Natural killer cell (primary cell): ENCODE measurements around the gene RFX7. TPM values are rescaled to one million over a fixed set of nuclear protein-coding genes. Genes with fewer than 3 reads are reported as not detected.

Source experiments
- ATAC-seq, 3 donors: fragments of 150-1000 bp in 2 of 3; fragments of 200-7000 bp in 1 of 3; cut with Tn5 transposase; 1 replicate in 1 of 3; 2 replicates in 2 of 3; pipeline ENCODE4 v1.10.0; 2021; ENCODE audit warnings: mild to moderate bottlenecking in 2 of 3, moderate library complexity in 2 of 3
- DNase-seq, 2 donors: peaks; one replicate each; pipeline versions ENCODE4 v3.0.0 to v3.0.0-alpha.2; 2013 to 2021; ENCODE audit warnings: mixed read lengths in 1 of 2
- H3K27ac ChIP-seq: one replicate; pipeline ENCODE4 v1.5.1; 2013; ENCODE audit warnings: mild to moderate bottlenecking, low read length
- H3K27me3 ChIP-seq: one replicate; pipeline ENCODE4 v1.6.1; 2013; ENCODE audit warnings: low read length; ENCODE audit not compliant: control insufficient read depth, insufficient read depth
- H3K36me3 ChIP-seq: one replicate; pipeline ENCODE4 v1.6.1; 2013; ENCODE audit warnings: low read length; ENCODE audit not compliant: control insufficient read depth, insufficient read depth
- H3K4me1 ChIP-seq: one replicate; pipeline ENCODE4 v1.6.1; 2013; ENCODE audit warnings: low read length; ENCODE audit not compliant: control insufficient read depth, insufficient read depth
- H3K4me3 ChIP-seq: one replicate; pipeline ENCODE4 v1.5.1; 2013; ENCODE audit warnings: low read length
- H3K9me3 ChIP-seq: one replicate; pipeline ENCODE4 v1.6.1; 2013; ENCODE audit warnings: low read length; ENCODE audit not compliant: control insufficient read depth, insufficient read depth
- H3K27ac Mint-ChIP-seq, 2 donors: one replicate each; pipeline ENCODE4 v1.8.0; 2022; ENCODE audit warnings: mild to moderate bottlenecking in 2 of 2, mixed read lengths in 2 of 2, moderate library complexity in 1 of 2
- H3K27me3 Mint-ChIP-seq, 2 donors: one replicate each; pipeline ENCODE4 v1.8.0; 2022; ENCODE audit warnings: low read depth in 2 of 2, mixed read lengths in 2 of 2
- H3K36me3 Mint-ChIP-seq: one replicate; pipeline ENCODE4 v1.8.0; 2022; ENCODE audit warnings: mixed read lengths
- H3K4me1 Mint-ChIP-seq, 2 donors: one replicate each; pipeline ENCODE4 v1.8.0; 2022; ENCODE audit warnings: mixed read lengths in 2 of 2
- H3K4me3 Mint-ChIP-seq: one replicate; pipeline ENCODE4 v1.8.0; 2022; ENCODE audit warnings: mild to moderate bottlenecking, moderate library complexity, mixed read lengths
- H3K9me3 Mint-ChIP-seq, 2 donors: one replicate each; pipeline ENCODE4 v1.8.0; 2022; ENCODE audit warnings: mixed read lengths in 2 of 2
- CTCF ChIP-seq: fragments of 200-600 bp; IDR thresholded peaks from one replicate; pipeline ENCODE4 v1.8.0; 2022; ENCODE audit warnings: antibody characterized with exemption
- WGBS: methylation state at CpG from one replicate; pipeline ENCODE4 v1.1.7; 2013; ENCODE audit warnings: missing lambda C conversion rate; ENCODE audit not compliant: insufficient coverage; 5-methylcytosine and 5-hydroxymethylcytosine counted together
- intact Hi-C: fragments of 100-400 bp; cut with micrococcal nuclease; formaldehyde crosslinking; loops from one replicate; pipeline ENCODE4 v1.14.2; 2022
- total RNA-seq, 4 donors: library from RNA; stranded (reverse); fragments of 120-200 nt in 1 of 4; gene quantifications; one replicate each; pipeline versions ENCODE4 v1.2.3 to v1.2.4, GENCODE V29; 2013 to 2022

Gene RFX7
- 10 to 100 TPM; 25.0 to 37.4 (median 33.8) TPM for total RNA-seq
- total RNA-seq (2013) = 18.4 TPM

- Mint-ChIP-seq H3K9me3 (no peaks in the 10 kb centered on the region), H3K4me3 (peak within 1 kb of the TSS; percentile 92), H3K4me1 (peaks cover 35 to 38% of the 10 kb centered on the region in 2 donors), H3K27me3 (no peaks in the 10 kb centered on the region), H3K27ac (peak within 1 kb of the TSS; percentile 89 to 90), H3K36me3 (no peaks in the 10 kb centered on the region)
- peak; percentile 76 to 92 for DNase-seq
- ATAC-seq = peak; percentile 71 to 82 (median 81)
- under 1% methylated on average over 76 of the region's 85 CpGs for WGBS
- intact Hi-C loops = loop anchor here (10.0 kb wide), 1 partner anchor 249 kb away; the partner anchor contains the start of gene NEDD4
- TF ChIP-seq CTCF = no peak
- no peaks in the 10 kb centered on the region for H3K9me3 ChIP-seq
- H3K27me3 ChIP-seq = no peaks in the 10 kb centered on the region
- H3K36me3 ChIP-seq = no peaks in the 10 kb centered on the region
- peaks cover 21% of the 10 kb centered on the region for H3K4me1 ChIP-seq
- peak within 1 kb of the TSS; percentile 71 for H3K27ac ChIP-seq
- H3K4me3 ChIP-seq = peak within 1 kb of the TSS; percentile 87
Measured at GRCh38 chr15:56243163-56244037, at the start of gene RFX7. RFX7 (minus strand) TSS chr15:56243879; CDS start chr15:56243285, 594 bp downstream.

GRCh38 chr15:56292546-56293316, 49.1 kb upstream of the RFX7 start:
- H3K27ac Mint-ChIP-seq = no peak overlapping the region
- TF ChIP-seq CTCF = no peak
- no peaks in the 10 kb centered on the region for H3K4me1 Mint-ChIP-seq
- H3K9me3 ChIP-seq = peaks cover 9% of the 10 kb centered on the region
- intact Hi-C loops = no loop called here
- no peak overlapping the region for H3K4me3 ChIP-seq
- H3K9me3 Mint-ChIP-seq = peaks cover 0 to 2% of the 10 kb centered on the region in 2 donors
- DNase-seq (no peak), ATAC-seq (no peak)
- H3K27me3 Mint-ChIP-seq = peaks cover 4 to 16% of the 10 kb centered on the region in 2 donors
- H3K27me3 ChIP-seq = no peaks in the 10 kb centered on the region
- H3K36me3 Mint-ChIP-seq = no peaks in the 10 kb centered on the region
- no peak overlapping the region for H3K27ac ChIP-seq
- H3K4me1 ChIP-seq = no peaks in the 10 kb centered on the region
- H3K36me3 ChIP-seq = no peaks in the 10 kb centered on the region
- no peak overlapping the region for H3K4me3 Mint-ChIP-seq
- 93% methylated on average over 4 of the region's 5 CpGs for WGBS

GRCh38 chr15:56291741-56292140, 48.1 kb upstream of the RFX7 start:
- intact Hi-C loops = no loop called here
- H3K36me3 ChIP-seq = no peaks in the 10 kb centered on the region
- peaks cover 9% of the 10 kb centered on the region for H3K9me3 ChIP-seq
- Mint-ChIP-seq H3K9me3 (peaks cover 0 to 2% of the 10 kb centered on the region in 2 donors), H3K4me3 (no peak overlapping the region), H3K36me3 (no peaks in the 10 kb centered on the region), H3K27ac (no peak overlapping the region), H3K27me3 (peaks cover 4 to 16% of the 10 kb centered on the region in 2 donors), H3K4me1 (no peaks in the 10 kb centered on the region)
- no peak overlapping the region for H3K4me3 ChIP-seq
- no peaks in the 10 kb centered on the region for H3K4me1 ChIP-seq
- no peaks in the 10 kb centered on the region for H3K27me3 ChIP-seq
- no peak overlapping the region for H3K27ac ChIP-seq
- 83% methylated on average over 2 of the region's 2 CpGs for WGBS
- no peak for TF ChIP-seq CTCF
- ATAC-seq = no peak
- no peak for DNase-seq
